Trophoblast cell (in vitro differentiated cells and primary cell): ENCODE results near the gene FTO.

ENCODE experiments used
- DNase-seq, 2 donors: peaks; one replicate each; pipeline ENCODE4 v3.0.0-alpha.2; 2016
- H2AFZ ChIP-seq: 2 replicates; pipeline ENCODE4 v1.6.1; 2013; ENCODE audit warnings: low read length, moderate library complexity, mild to moderate bottlenecking; ENCODE audit not compliant: insufficient read depth, poor library complexity
- H2AK5ac ChIP-seq: 2 replicates; pipeline ENCODE4 v1.6.1; 2013; ENCODE audit warnings: mild to moderate bottlenecking, low read length
- H2BK120ac ChIP-seq: 2 replicates; pipeline ENCODE4 v1.6.1; 2013; ENCODE audit warnings: low read length, mild to moderate bottlenecking, moderate library complexity; ENCODE audit not compliant: insufficient read depth, poor library complexity
- H2BK12ac ChIP-seq: 2 replicates; pipeline ENCODE4 v1.6.1; 2013; ENCODE audit warnings: mild to moderate bottlenecking, low read length, moderate library complexity
- H2BK5ac ChIP-seq: 2 replicates; pipeline ENCODE4 v1.6.1; 2013; ENCODE audit warnings: low read length, low read depth, moderate library complexity, mild to moderate bottlenecking; ENCODE audit not compliant: poor library complexity
- H3K14ac ChIP-seq: 2 replicates; pipeline ENCODE4 v1.6.1; 2013; ENCODE audit warnings: mild to moderate bottlenecking, low read length
- H3K18ac ChIP-seq: 2 replicates; pipeline ENCODE4 v1.6.1; 2013; ENCODE audit warnings: mild to moderate bottlenecking, low read length
- H3K23ac ChIP-seq: 2 replicates; pipeline ENCODE4 v1.6.1; 2013; ENCODE audit warnings: low read length
- H3K27ac ChIP-seq: 2 replicates; pipeline ENCODE4 v1.5.1; 2013; ENCODE audit warnings: low read depth, mild to moderate bottlenecking, inconsistent platforms, low read length, moderate library complexity
- H3K27me3 ChIP-seq: 2 replicates; pipeline ENCODE4 v1.6.1; 2013; ENCODE audit warnings: inconsistent platforms, mild to moderate bottlenecking, low read length, moderate library complexity; ENCODE audit not compliant: insufficient read depth
- H3K36me3 ChIP-seq, 2 experiments: 1 replicate in 1 of 2; 2 replicates in 1 of 2; pipeline ENCODE4 v1.6.1; 2013; ENCODE audit warnings: low read length in 2 of 2, mild to moderate bottlenecking in 2 of 2, moderate library complexity in 1 of 2; ENCODE audit not compliant: insufficient read depth in 2 of 2, control insufficient read depth in 1 of 2
- H3K4ac ChIP-seq: 2 replicates; pipeline ENCODE4 v1.6.1; 2013; ENCODE audit warnings: low read depth, mild to moderate bottlenecking, low read length, moderate library complexity
- H3K4me1 ChIP-seq, 2 experiments: 1 replicate in 1 of 2; 2 replicates in 1 of 2; pipeline ENCODE4 v1.6.1; 2013; ENCODE audit warnings: low read length in 2 of 2, mild to moderate bottlenecking in 2 of 2, moderate library complexity in 1 of 2; ENCODE audit not compliant: insufficient read depth in 2 of 2, control insufficient read depth in 1 of 2
- H3K4me2 ChIP-seq: 2 replicates; pipeline ENCODE4 v1.6.1; 2013; ENCODE audit warnings: inconsistent platforms, mild to moderate bottlenecking, low read length, moderate library complexity
- H3K4me3 ChIP-seq: 2 replicates; pipeline ENCODE4 v1.5.1; 2013; ENCODE audit warnings: mild to moderate bottlenecking, low read depth, low read length, inconsistent platforms
- H3K79me1 ChIP-seq: one replicate; pipeline ENCODE4 v1.6.1; 2013; ENCODE audit warnings: low read length
- H3K79me2 ChIP-seq: 2 replicates; pipeline ENCODE4 v1.6.1; 2013; ENCODE audit warnings: low read length, mild to moderate bottlenecking; ENCODE audit not compliant: control insufficient read depth, insufficient read depth, poor library complexity
- H3K9ac ChIP-seq: 2 replicates; pipeline ENCODE4 v1.6.1; 2013; ENCODE audit warnings: mild to moderate bottlenecking, low read length
- H3K9me3 ChIP-seq: 2 replicates; pipeline ENCODE4 v1.6.1; 2013; ENCODE audit warnings: low read depth, mild to moderate bottlenecking, control low read depth, inconsistent platforms, low read length; ENCODE audit not compliant: insufficient read depth
- H4K12ac ChIP-seq: 2 replicates; pipeline ENCODE4 v1.6.1; 2013; ENCODE audit warnings: low read depth, mild to moderate bottlenecking, low read length, moderate library complexity
- H4K8ac ChIP-seq: 2 replicates; pipeline ENCODE4 v1.6.1; 2013; ENCODE audit warnings: low read depth, mild to moderate bottlenecking, low read length, moderate library complexity
- H4K91ac ChIP-seq: one replicate; pipeline ENCODE4 v1.6.1; 2013; ENCODE audit warnings: low read depth, mild to moderate bottlenecking, low read length, moderate library complexity
- WGBS: extraction: QIAGEN DNeasy Blood & Tissue Kit; methylation state at CpG from one replicate; pipeline ENCODE4 v1.1.7; 2013; ENCODE audit warnings: missing lambda C conversion rate; ENCODE audit not compliant: insufficient read length, insufficient coverage; ENCODE audit errors: extremely low coverage; 5-methylcytosine and 5-hydroxymethylcytosine counted together

Gene FTO

DNA sequence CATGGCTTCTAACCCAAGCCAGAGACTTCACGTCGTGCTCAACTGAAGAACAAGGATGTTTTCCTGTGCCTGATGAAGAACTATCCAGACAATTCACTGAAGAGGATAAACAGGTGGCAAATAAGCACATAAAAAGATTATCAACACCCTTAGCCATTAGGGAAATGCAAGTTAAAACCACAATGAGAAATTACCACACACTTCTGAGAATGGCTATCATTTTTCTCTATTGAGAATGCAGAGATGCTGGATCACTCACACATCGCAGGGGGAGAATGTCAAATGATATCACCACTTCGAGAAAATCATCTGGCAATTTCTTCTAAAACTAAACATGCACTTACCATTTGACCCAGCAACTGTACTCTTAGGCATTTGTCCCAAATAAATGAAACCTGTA, 419.8 kb downstream of the FTO start:
- Histone ChIP-seq H3K18ac (no peak overlapping the region), H3K9me3 (no peaks in the 10 kb centered on the region), H2AK5ac (no peak overlapping the region), H3K79me2 (no peaks in the 10 kb centered on the region), H3K4me2 (no peak overlapping the region), H3K9ac (no peak overlapping the region), H4K8ac (no peak overlapping the region), H3K23ac (no peak overlapping the region), H3K79me1 (no peaks in the 10 kb centered on the region), H3K27ac (no peak overlapping the region), H3K4ac (no peak overlapping the region), H3K27me3 (no peaks in the 10 kb centered on the region), H2BK12ac (no peak overlapping the region), H4K12ac (no peak overlapping the region), H3K4me1 (no peaks in the 10 kb centered on the region), H3K36me3 (no peaks in the 10 kb centered on the region), H4K91ac (no peak overlapping the region), H3K4me3 (no peak overlapping the region), H2BK120ac (no peak overlapping the region), H2AFZ (no peak overlapping the region), H2BK5ac (no peak overlapping the region), H3K14ac (no peak overlapping the region)
- WGBS: no CpG with 5 or more reads among the region's 4 CpGs
- DNase-seq: peak in 1 of 2 donors; percentile 51

DNA sequence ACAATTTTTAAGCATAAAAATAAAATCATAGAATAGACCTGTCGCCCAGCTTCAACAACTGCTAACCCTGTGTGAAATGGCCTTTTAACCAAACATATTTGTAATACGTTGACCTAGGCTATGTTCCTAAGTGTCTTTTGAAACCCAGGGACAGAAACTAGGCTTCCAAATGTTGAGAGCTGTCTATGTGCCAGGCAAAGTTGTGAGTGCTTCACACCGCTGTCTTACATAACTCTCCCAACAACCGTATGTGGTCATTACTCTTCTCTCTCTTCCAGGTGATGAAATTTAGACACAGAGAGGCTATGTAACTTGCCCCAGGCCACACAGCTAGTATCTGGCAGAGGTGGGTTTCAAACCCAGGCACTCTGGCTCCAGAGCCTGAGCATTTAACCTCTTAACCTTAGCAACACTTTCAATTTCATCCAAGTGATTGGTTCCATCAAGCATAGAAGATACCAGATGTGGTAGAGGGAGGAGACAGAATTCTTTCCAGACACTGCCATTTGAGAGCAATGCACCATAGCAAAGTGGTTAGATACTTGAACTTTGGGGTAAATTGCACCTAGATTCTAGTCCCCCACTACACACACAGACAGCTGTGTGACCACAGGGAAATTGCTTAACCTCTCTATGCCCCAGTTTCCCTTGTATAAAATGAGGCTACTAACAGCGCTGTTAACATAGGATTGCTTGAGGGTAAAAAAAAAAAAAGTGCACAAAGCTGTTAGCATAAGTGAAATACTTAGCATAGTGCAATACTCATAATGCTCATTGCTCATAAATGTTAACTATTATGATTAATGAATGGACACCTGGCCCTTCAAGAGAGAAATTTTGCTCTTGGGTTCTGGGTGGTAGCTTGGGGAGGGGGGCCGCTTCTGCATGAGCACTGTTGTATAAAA, 422.0 kb downstream of the FTO start:
- Histone ChIP-seq H3K14ac (no peak overlapping the region), H3K9ac (no peak overlapping the region), H4K12ac (no peak overlapping the region), H3K79me1 (no peaks in the 10 kb centered on the region), H2BK12ac (no peak overlapping the region), H3K23ac (no peak overlapping the region), H3K18ac (no peak overlapping the region), H3K79me2 (no peaks in the 10 kb centered on the region), H4K91ac (no peak overlapping the region), H2AK5ac (no peak overlapping the region), H3K4me1 (no peaks in the 10 kb centered on the region), H2BK120ac (no peak overlapping the region), H3K36me3 (no peaks in the 10 kb centered on the region), H3K27me3 (no peaks in the 10 kb centered on the region), H3K4ac (no peak overlapping the region), H3K9me3 (no peaks in the 10 kb centered on the region), H4K8ac (no peak overlapping the region), H2AFZ (no peak overlapping the region), H3K27ac (no peak overlapping the region), H3K4me2 (no peak overlapping the region), H2BK5ac (no peak overlapping the region), H3K4me3 (no peak overlapping the region)
- WGBS: no CpG with 5 or more reads among the region's 6 CpGs
- peak; percentile 39 to 84 for DNase-seq

DNA sequence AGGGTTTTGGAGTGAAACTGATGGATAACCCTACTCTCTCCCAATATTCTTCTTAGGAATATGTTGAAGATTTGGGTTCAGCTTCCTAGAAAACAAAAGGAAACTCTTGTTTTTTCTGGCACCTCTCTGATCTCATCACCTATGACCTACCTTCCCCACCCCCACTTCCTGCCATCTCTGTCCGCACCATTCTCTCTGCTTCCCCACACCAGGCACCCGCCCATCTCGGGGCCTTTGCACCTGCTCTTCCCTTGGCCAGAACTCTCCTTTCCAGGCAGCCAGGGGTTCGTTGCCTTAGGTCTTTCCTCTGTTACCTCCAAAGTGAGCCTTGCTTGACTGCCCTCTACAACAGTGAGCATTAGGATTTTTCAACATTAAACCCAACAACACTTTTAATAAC, 423.0 kb downstream of the FTO start:
- Histone ChIP-seq H3K9ac (no peak overlapping the region), H2BK5ac (no peak overlapping the region), H3K4me2 (no peak overlapping the region), H3K4me3 (no peak overlapping the region), H3K27me3 (no peaks in the 10 kb centered on the region), H3K9me3 (peaks cover 1% of the 10 kb centered on the region), H3K18ac (no peak overlapping the region), H4K91ac (no peak overlapping the region), H2BK120ac (no peak overlapping the region), H3K79me1 (no peaks in the 10 kb centered on the region), H3K36me3 (no peaks in the 10 kb centered on the region), H2BK12ac (no peak overlapping the region), H3K23ac (no peak overlapping the region), H2AK5ac (no peak overlapping the region), H3K79me2 (no peaks in the 10 kb centered on the region), H2AFZ (no peak overlapping the region), H3K27ac (no peak overlapping the region), H3K4ac (no peak overlapping the region), H3K14ac (no peak overlapping the region), H4K8ac (no peak overlapping the region), H3K4me1 (no peaks in the 10 kb centered on the region), H4K12ac (no peak overlapping the region)
- no peak for DNase-seq
- WGBS: no CpG with 5 or more reads among the region's 4 CpGs

DNA sequence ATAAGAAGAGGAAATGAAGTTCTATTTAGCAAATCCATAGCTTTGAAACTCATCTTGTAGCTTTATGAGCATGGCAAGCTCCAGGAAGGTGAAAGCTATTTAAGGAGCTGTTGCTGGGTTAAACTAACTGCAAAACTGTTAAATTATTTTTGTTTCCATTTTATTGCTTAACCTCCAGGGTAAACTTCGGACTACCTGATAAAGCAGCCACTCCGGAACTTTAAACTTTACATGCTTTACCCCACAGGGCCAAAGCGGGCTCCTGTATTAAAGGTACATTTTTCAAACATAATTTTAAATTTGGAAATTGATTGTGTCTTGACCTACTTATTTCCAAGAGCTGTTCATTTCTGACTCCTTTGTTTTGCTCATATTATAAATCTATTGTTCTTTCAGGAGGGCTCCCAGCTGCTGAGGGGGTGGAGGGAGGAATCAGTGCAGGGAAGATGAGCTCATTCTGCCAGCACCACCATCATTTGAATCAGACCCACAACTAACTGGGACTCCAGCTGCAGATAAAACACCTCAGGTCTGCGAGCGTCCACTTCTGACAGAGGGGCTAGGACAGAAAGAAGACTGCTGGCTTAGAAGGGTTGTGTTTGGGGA, 424.8 kb downstream of the FTO start:
- Histone ChIP-seq H3K9me3 (peaks cover 2% of the 10 kb centered on the region), H4K8ac (no peak overlapping the region), H4K91ac (no peak overlapping the region), H3K27me3 (no peaks in the 10 kb centered on the region), H2BK5ac (no peak overlapping the region), H3K23ac (no peak overlapping the region), H3K4me2 (no peak overlapping the region), H3K79me1 (no peaks in the 10 kb centered on the region), H3K4me3 (no peak overlapping the region), H3K4me1 (no peaks in the 10 kb centered on the region), H3K14ac (no peak overlapping the region), H2BK120ac (no peak overlapping the region), H3K79me2 (no peaks in the 10 kb centered on the region), H3K4ac (no peak overlapping the region), H4K12ac (no peak overlapping the region), H3K36me3 (no peaks in the 10 kb centered on the region), H2AFZ (no peak overlapping the region), H3K9ac (no peak overlapping the region), H2BK12ac (no peak overlapping the region), H3K27ac (no peak overlapping the region), H2AK5ac (no peak overlapping the region), H3K18ac (no peak overlapping the region)
- no CpG with 5 or more reads among the region's 5 CpGs for WGBS
- DNase-seq: no peak
